ENCODE data around the gene FOXO1.

FOXO1 gene

DNA sequence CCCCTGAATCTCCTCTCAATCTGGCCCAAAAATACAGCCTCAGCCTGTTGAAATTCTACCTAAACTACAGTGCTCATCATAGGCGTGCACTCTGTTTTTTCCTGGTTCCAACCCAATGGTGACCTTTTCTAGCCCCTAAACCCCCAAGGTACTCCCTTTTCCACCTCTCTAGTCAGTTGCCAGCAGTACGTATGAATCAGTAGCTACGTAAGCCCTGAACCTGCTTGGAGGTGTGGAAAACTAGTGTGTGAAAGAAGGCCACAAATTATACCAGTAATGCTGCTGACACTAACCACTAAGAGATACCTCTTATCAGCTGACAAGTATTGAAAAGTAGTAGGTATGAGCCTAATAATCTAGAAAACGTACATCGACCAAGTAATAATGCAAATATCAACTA is 60.9 kb downstream of the FOXO1 start:
- DNase-seq (ENCODE audit: low spot score) = no peak

DNA sequence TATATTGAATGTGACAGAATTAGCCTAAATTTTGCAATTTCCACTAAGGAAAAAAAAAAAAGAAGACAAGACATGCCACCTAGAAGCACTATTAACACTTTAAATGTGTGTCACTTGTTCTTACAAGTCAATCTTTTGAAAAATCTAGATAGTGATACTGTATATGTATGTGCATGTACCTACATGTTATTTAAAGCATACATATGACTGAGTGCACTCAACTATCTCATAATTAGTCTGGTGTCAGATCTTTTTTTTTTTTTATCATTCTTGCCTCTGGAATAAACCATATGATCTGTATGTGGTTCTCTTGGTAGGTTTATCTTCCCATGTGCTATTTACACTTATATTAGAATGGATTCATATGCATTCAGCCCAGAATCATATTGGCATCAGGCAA is 62.3 kb downstream of the FOXO1 start:
- DNase-seq (ENCODE audit: low spot score) = no peak

DNA sequence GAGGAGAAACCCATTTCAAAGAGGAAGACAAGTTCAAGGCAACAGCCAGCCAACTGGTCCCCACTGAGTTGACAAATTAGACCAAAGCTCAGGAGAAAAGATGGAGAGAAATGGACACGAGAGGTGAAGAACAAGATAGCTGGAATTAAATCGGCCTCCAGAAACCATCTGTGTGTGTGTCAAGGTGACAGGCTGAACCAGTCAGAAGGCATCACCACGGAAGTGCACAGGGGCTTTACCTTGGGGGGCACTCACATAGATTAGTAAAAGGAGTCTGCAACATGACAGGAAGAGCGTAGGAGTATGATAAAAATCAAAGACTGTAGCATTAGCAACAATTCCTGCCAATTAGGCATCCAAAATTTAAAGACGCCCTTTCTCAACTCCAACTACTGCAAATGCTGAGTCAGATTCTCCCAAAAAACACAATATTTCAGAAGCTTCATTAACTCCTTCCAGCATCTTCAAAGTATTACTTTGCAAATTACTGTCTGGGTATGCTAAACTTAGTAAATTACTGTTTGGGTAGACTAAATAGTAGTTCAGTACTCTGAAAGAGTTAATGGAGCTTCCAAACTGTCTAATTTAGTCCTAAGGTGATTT is 66.2 kb downstream of the FOXO1 start:
- DNase-seq (ENCODE audit: low spot score) = no peak

DNA sequence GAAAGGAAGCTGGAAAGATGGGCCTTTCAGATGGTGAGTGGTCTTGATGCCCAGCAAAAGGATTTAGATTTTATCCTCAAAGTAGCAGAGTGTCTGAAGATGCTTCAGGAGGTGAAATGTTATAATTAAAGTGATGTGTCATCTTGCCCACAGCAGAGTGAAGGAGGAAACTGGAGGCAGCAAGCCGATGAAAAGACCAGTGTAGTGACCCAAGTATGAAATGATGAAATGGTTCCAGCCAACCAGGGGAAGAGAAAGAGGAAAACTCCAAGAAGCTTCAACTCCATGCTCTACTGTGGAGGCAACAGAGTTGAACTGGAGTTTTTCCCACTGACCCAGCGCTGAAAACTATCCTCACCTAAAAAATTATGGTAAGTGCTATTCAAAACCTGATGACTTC is 66.7 kb downstream of the FOXO1 start:
- DNase-seq (ENCODE audit: low spot score) = no peak

DNA sequence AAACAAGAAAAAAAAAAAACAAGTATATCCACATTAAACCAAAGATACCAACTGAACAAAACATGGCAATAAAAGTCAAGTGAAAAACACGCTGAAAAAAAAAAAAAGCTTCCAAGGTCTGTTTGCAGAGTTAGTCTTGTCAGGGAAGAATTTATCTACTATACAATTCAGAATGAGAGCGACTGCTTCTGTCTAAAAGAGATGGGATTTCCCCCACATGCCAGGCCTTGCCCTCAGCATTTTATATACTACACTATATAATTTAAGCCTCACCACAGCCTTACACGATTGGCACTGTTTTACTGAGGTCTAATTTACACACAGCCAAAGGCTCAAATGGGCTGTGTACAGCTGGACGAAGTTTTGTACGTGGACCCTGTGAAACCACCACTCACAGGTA is 67.3 kb downstream of the FOXO1 start:
- DNase-seq (ENCODE audit: low spot score) = no peak

DNA sequence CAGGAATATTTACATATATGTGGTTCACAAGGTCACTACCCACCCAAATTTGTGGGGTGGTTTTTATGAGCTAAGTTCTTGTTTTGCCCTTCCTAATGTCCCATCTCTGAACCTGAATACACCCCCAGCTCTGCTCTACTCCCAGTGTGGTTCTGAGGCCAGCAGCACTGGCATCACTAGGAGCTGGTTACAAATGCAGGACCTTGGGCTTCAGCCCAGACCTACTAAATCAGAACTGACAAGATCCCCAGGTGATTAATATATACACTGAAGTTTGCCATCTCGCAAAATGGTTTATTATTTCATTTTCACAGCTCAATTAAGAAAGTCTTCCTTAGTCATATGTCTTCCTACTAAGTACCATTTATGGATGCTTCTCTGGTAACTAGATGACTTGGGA is 67.9 kb downstream of the FOXO1 start:
- DNase-seq (ENCODE audit: low spot score) = no peak

DNA sequence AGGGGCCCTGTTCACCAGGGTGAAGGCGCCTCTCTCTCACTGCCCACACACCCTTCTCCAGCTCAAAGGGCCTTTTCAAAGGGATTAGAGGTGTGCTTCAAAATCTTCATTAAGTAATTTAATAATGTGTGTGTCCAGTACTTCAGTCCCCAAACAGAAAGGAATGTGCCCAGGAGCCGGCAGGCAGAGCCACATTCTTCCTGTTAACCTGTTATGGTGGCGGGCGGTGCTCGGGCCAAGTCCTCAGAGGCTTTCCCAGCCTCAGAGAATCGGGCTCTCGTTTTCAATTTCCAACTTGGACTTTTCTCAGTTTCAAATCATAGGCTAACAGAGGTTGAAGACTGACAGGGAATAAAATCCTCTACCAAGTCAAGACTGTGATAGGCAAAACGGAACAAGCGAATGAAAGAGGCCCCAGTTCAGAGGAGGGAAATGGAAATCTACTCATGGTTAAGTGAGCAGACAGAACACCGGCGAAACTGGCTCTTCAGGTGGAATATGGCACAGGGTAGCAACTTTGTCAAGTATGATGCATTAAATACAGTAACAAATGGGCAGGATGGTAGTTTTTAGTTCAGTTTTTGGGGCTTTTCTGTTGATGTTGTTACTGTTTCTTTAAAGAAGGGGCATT is 68.6 kb downstream of the FOXO1 start:
- no peak for DNase-seq (ENCODE audit: low spot score)

DNA sequence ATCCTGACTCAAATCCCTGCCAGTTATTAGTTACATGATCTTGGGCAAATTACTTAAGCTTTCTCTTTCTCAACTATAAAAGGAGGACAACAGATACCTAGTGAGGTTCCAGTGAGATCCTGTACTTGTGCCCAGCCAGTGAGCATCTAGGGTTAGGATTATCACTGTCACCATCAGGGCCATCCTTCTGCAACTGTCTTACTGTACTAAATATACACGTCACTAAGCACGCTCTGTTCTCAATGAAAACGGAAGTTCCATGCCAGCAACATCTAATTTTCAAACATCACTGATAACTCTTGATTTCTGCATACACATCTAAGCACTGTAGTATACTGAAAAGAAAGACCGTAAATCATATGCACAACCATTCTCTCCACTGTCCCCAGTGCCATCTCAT is 70.0 kb downstream of the FOXO1 start:
- no peak for DNase-seq (ENCODE audit: low spot score)

DNA sequence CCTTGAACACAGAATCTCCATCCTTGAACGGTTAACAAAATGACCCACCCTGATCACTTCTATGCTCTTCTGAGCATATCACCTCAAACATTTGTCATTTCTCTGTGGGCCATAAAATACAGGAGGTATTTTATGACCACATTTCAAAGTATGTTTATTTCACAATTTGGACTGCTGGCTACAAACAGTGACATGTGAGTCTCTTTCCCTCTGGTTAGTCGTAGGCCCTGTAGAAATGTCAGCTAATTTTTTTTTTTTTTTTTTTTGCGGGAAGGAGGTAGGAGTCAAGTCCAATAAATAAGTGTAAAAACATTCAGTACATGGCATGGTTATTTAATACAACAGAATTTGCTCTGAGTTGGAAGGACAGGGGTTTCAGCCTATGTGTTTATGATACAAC is 70.7 kb downstream of the FOXO1 start:
- no peak for DNase-seq (ENCODE audit: low spot score)

DNA sequence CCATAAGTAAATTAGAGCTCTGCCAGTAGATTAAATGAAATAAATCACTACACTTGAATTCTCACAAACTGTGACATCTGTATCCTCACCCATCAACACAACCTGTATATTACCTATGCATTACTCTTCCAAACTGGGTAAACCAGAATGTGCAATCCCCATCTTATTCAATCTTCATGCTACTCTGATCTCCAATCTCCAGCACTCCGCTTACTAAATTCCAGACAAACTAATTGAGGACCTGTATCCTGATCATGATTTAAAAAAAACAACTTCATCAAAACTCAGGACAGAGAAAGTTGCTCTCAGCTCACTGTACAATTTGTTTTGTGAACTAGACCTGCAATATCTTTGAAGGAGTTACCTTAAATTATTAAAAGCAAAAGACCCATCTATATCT is 74.4 kb downstream of the FOXO1 start:
- no peak for DNase-seq (ENCODE audit: low spot score)

DNA sequence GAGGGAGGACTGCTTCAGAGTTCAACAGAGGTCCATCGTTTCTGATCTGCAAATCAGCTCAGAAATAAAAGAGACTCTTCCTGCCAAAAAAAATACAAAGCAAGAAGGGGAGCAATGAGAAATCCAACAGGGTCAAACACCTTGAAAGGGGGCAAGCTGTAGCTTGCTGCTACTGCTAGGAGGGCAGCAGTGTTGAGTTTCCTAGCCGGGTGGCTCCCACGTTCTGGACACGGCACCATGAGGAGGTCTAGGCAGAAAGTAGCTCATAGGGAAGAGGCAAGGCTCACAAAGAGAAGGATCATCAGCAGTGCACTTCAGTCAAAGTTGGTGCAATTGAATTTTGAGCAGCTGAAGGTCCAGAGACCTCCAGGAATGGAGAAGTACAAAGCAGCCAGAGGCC is 75.3 kb downstream of the FOXO1 start:
- no peak for DNase-seq (ENCODE audit: low spot score)

DNA sequence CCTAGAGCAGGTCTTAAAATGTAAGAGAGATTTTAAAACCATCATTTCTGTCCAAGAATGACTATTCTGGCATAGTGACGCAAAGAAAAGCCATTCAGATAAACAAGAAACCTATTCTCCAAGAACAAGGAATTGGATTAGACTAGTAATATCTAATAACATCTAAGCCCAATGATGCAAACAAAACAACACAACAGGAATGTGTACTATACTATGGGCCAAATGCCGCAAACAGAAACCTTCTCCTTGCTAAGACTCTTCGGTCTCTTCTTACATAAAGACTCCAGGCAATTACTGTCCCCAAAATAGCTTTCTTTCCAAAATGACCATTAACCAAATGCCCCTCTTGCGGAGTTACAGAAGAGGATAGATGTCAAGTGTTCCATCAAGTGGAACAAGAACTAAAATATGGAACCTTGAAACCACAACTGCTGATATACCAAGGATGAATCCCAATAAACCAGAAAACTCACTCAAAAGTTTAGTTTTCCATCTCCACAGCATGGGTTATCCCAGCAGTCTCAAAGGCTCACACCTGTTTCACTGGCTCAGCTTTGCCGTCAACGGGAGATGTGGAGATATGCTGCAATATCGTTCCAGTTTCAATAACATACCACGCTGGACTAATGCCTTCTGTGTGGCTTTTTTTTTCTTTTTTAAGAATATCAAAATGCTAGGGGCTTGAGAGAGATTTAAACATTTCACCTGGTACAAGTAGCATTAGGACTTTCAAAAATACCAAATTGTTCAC is 76.2 kb downstream of the FOXO1 start:
- DNase-seq (ENCODE audit: low spot score) = no peak

DNA sequence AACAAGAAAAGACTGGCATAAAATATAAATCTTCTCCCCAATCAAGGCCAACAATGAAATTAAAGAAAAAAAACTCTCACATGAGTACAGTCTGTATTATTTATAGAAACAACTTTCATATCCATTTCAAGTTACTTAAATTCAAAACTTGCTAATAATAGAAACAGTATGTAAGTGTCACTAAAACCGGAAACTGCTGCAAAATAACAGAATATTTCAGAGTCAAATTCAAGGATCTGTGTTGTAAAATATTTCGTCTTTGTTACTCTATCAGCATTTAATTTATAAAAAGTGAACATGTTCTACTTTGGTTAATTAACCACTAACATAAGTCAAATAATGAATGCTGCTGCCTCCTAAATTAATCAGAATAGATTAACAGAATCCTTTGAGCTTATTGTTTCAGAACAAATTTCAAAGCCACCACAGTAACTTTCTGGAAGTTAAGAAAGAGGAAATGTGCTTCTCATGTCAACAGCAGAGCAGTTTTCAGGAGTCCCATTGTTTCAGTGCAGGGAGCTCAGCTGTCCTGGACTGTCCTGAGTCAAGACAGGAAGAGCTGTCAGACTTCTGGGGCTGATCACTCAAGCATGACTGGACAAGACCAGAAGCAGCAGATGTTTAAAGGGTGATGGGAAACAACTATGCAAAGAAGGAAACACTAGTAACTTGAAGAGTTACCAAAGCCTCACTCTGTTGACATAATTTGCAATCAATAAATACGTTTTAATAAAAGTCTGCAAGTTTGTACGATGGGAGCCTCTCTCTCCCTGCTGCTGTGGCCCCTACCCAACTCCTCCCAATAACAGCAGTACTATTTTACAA is 76.9 kb downstream of the FOXO1 start:
- DNase-seq (ENCODE audit: low spot score) = no peak

DNA sequence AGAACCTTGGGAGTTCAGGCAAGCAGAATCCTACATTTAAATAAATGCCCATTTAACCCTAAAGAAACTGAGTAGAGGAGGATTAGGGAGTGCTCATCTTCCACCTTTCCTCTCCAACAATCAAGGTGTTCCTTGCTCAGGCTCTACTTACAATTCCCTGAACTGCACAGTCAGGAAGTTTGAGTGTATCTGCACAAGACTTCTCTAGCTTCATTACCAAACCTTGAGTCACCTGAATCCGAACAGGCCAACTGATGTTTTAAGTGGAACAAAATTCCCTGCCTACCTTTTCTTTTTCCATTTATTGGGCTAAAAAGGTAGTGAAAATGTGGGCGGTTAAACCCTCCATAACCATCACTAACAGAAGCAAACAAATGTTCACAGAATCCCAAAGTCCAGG is 78.3 kb downstream of the FOXO1 start:
- no peak for DNase-seq (ENCODE audit: low spot score)

DNA sequence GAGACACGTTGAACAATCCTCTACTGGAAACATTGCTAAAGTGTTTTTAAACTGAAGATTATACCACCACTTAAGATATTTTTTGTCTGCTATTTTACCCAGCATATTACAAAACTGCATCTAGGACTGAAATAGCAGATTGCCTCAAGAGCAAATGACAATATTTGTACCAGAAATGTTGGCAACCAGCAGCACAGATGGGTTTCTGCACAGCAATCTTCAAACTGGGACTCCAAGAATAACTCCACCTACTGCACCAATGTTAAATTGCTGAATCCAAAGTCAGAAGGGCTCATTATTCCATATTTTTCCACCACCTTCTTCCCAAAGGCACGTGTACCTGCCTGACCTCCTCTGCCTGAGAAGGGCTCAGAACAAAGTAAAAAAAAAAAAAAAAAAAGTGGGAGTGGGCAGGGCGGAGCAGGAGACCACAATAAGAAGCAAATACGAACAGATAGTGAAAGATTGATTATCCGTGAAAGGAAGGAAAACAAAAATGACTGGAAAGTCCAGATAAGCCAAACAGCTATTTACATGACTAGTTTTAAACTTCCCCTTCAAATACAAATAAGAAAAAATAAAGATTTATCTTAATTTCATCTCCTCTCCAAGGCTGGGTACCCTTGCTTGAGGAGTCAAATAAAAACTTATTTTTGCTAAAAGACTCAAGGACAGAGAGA is 79.4 kb downstream of the FOXO1 start:
- no peak for DNase-seq (ENCODE audit: low spot score)

DNA sequence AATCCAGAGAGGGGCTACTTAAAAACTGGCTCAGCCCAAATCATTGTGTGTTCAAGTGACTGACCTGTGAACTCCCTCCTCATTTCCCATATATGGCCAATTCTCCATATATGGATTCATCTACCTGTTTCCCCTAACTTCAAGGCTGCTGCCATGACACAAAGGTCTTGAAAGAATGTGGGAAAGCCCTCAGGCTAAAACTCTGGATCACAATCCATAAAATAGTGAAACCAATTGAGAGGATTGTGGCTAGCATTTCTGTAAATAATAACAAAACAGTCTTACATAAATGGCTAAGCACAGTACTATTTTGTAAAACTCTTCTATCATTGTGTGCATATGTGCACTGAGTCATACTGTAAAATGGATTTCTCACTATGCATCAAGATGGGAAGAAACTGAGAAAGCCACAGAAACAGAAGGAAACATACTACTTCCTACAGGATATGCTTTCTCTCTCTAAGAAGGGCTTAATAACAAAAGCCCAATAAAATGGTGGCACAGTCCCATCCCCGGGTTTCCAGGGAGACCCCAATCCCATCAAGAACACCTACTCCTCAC is 80.5 kb downstream of the FOXO1 start:
- no peak for DNase-seq (ENCODE audit: low spot score)

DNA sequence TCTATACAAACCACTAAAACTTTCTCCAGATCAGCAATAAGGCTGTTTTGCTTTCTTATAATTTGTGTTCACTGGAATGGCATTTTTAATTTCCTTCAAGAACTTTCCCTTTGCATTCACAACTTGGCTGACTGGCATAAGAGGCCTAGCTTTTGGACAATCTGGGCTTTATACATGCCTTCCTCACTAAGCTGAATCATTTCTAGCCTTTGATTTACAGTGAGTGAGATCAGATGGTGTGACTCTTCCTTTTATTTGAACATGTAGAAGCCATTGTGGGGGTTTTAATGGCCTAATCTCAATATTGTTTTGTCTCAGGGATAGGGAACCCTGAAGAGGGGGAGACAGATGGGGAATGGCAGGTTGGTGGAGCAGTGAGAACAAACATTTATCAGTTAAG is 82.7 kb downstream of the FOXO1 start:
- DNase-seq (ENCODE audit: low spot score) = no peak

DNA sequence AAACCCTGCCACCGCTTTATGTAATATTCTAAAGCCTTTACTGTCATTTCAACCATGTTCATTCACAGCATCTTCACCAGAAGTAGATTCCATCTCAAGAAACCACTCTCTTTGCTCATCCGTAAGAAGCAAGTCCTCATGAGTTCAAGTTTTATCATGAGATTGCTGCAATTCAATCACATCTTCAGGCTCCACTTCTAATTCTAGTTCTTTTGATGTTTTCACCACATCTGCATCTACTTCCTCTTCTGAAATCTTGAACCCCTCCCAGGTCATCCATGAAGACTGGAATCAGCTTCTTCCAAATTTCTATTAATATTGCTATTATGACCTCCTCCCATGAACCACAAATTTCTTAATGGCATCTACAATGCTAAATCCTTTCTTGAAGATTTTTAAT is 83.9 kb downstream of the FOXO1 start:
- DNase-seq (ENCODE audit: low spot score) = no peak

DNA sequence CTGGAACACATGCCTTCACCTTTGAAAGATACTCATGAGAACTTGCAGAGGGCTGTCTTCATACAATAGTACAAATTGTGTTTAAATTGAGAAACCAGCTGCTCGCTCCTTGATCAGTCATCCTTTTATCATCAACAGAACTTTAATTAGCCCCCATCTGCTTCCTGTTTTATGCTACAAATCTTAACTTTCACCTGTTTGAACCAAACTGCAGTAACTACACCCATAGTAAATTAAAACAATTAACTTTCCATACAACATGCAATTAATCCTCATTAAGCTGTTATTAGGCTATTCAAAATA is 85.2 kb downstream of the FOXO1 start:
- no peak for DNase-seq (ENCODE audit: low spot score)

DNA sequence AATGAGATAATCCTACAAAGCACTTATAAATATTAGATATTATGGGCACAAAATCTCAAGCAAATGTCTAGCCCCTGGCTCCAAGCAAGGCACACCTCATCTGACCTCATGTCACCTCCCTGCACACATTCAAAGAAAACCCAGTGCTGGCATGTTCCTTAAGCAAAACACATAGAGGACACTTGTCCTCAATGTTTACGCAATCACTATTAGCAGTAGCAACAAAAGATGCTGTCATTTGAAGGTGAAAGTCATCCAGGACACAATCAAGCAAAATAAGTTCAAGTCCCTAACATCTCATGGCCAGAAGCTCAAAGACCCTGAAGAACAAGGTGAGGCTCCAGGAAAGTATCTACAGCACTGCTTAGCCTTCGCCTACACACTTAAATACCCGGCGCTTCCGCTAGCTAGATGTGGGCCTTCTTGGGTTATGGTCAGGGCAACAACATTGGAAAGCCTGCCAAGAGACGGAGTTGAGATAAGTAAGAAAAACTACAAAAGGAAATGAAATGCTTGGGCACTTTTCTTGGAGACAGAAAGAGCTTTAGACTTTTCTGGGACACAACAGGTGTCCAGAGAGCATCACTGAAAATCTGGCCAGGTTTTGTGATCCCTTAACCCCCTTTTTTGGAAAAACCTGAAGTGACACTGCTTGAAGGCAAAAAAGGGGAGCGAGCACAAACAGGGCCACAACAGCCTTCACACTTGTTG is 85.7 kb downstream of the FOXO1 start:
- DNase-seq (ENCODE audit: low spot score) = no peak

DNA sequence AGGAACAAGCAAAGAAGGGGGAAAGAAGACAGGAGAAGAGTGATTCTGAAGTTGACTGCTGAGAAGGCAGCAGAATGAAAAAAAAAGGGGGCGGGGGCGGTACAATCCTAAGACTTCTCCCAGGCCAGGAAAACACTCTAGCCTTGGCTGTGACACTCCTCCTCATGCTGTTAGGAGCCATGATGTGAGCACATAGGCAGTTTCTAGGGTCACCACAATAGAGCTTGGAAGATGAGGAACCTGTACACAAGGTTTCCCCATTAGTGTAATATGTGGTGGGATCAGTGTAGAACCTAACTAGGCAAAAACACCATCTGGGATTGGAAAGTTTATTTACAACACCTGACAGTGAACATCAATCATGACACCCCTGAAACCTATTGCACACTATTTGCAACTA is 86.9 kb downstream of the FOXO1 start:
- DNase-seq (ENCODE audit: low spot score) = no peak

DNA sequence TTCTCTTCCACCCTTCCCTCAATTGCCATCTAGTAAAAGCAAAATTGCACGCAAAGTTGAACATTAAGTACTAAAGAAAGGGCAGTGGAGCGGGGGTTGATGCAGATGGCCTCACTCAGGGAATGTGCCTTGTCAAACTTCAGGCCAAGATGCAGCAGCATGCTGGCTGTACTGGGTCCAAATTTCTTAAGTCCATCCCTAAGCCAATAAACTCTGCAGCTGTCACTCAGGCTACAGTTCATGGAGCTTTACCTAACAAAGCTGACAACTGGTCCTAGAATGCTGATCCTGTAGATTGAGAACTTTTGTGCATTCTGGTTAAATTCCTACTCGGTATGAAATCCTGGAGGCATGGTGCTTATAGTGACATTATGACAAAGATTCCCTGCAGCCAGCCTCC is 88.4 kb downstream of the FOXO1 start:
- no peak for DNase-seq (ENCODE audit: low spot score)
